GM06990 (cell line): ENCODE data around the gene IGFBP4.
A peak's percentile ranks its signal among the peaks of the same experiment; 100 is the strongest.

Experiments
- DNase-seq: peaks from one replicate; pipeline ENCODE4 v3.0.0-alpha.2; 2011; ENCODE audit not compliant: insufficient read length; ENCODE audit errors: extremely low read depth
- H3K27me3 ChIP-seq: replicated peaks from 2 replicates; pipeline ENCODE4 v1.6.0; 2011; ENCODE audit warnings: low read length; ENCODE audit not compliant: control insufficient read depth, insufficient read depth
- H3K36me3 ChIP-seq: 2 replicates; pipeline ENCODE4 v1.5.1; 2011; ENCODE audit warnings: low read length; ENCODE audit not compliant: control insufficient read depth, insufficient read depth
- H3K4me3 ChIP-seq: replicated peaks from 2 replicates; pipeline ENCODE4 v1.5.1; 2011; ENCODE audit warnings: low read depth, mild to moderate bottlenecking, control low read depth, low read length
- TF ChIP-seq, protein P1 (sequence below): IDR thresholded peaks from 2 replicates; pipeline ENCODE4 v1.5.1; 2011; ENCODE audit warnings: low read length, control low read depth, mild to moderate bottlenecking, inconsistent platforms; ENCODE audit not compliant: insufficient read depth, poor library complexity, severe bottlenecking

Gene IGFBP4

GRCh38 chr17:40417258-40417608 lies 26.0 kb upstream of the IGFBP4 start:
- H3K27me3 ChIP-seq: no peaks in the 10 kb centered on the region
- DNase-seq: no peak
- TF ChIP-seq, protein P1, sequence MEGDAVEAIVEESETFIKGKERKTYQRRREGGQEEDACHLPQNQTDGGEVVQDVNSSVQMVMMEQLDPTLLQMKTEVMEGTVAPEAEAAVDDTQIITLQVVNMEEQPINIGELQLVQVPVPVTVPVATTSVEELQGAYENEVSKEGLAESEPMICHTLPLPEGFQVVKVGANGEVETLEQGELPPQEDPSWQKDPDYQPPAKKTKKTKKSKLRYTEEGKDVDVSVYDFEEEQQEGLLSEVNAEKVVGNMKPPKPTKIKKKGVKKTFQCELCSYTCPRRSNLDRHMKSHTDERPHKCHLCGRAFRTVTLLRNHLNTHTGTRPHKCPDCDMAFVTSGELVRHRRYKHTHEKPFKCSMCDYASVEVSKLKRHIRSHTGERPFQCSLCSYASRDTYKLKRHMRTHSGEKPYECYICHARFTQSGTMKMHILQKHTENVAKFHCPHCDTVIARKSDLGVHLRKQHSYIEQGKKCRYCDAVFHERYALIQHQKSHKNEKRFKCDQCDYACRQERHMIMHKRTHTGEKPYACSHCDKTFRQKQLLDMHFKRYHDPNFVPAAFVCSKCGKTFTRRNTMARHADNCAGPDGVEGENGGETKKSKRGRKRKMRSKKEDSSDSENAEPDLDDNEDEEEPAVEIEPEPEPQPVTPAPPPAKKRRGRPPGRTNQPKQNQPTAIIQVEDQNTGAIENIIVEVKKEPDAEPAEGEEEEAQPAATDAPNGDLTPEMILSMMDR: peak; percentile 32

GRCh38 chr17:40417609-40418427 lies 25.4 kb upstream of the IGFBP4 start, which contains the start of gene TOP2A:
TSS of gene TOP2A (minus strand) at chr17:40417896. CDS start at chr17:40417791, 105 bp downstream.
- Histone ChIP-seq H3K27me3 (no peaks in the 10 kb centered on the region), H3K4me3 (peak within 1 kb of the TSS; percentile 80), H3K36me3 (no peaks in the 10 kb centered on the region)
- peak; percentile 92 for DNase-seq
- TF ChIP-seq, protein P1: no peak

More at GRCh38 chr17:40417258-40417608, 26.0 kb upstream of the IGFBP4 start:
- Histone ChIP-seq H3K4me3 (peak overlapping the region; percentile 80), H3K36me3 (no peaks in the 10 kb centered on the region)

DNA sequence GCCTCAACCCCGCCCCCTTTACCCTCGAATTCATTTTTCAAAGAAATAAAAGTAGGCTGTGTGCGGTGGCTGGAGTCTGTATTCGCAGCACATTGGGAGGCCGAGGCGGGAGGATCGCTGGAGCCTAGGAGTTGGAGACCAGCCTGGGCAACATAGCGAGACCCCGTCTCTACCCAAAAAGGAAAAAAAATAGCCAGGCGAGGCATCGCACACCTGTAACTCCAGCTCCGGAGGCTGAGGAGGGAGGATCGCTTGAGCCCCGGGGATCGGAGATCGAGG lies 24.9 kb upstream of the IGFBP4 start:
- Histone ChIP-seq H3K36me3 (no peaks in the 10 kb centered on the region), H3K4me3 (peak overlapping the region; percentile 80), H3K27me3 (no peaks in the 10 kb centered on the region)
- no peak for DNase-seq
- TF ChIP-seq, protein P1: no peak

DNA sequence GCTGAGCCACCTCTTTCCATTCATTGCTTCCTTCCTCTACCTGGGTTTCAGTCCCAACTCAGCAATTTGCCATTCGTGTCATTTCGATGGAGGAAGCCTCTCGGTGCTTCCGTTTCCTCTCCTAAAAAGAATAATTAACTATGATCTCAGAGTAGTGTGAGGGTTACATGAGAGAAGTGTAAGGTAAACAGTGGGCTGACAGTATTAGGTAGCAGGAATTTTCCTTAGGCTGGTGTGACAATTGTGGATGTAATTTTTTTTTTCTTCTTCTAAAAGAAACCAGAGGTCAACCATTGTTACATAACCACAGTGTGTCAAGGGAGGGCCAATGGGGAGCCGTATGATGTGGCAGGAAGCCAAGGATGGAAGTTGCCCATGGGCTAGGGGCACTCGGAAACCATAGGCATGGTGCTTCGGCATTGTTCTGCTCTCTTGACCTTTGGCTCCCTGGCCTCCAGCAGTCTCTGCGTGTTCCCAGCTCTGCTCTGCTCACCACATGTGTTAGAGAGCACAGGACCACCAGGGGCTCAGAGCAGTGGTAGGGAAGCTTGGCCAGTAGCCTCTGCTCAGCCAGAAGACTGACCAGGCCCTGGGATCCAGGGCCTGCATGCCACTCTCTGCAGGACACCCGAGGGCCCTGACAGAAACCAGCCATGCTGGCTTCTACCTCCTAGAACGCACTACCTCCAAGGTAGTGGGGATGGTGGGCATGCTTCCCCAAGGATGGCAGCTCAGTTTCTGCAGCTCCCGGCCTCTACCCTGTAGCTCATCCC lies 23.5 kb upstream of the IGFBP4 start:
- TF ChIP-seq, protein P1: no peak
- H3K27me3 ChIP-seq: no peaks in the 10 kb centered on the region
- no peak for DNase-seq

DNA sequence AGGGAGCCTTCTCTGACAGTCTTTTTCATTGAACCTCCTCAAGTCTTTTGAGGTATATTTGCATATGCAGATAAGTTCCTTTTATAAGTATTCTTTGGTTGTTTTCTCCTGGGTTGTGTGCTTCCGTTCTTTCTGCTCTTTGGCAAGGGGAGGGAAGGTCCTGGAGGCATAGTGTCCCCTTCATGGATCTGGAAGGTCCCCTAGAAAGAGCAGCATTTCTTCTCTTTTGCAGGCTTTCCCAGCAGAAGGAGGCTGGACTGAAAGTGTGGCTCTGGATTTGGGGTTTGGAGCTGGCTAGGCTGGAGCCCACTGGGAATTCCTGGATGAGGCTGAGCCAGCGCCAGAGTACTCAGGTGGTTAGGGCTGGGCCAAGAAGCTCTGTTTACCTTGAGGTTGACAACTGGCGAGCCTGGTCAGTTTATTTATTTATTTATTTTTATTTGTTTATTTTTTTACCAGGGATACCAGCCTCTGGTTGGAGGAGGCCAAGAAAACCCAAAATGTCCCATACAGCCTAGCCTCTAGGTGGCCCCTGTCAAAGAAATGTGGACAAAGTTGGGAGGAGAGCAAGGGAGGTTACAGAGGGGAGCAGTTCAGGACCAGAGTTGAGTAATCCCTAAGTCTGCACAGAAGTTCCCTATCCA lies 20.1 kb upstream of the IGFBP4 start:
- no peak overlapping the region for H3K4me3 ChIP-seq
- DNase-seq: no peak
- TF ChIP-seq, protein P1: peak; percentile 9

More for the DNA sequence above, 23.5 kb upstream of the IGFBP4 start:
- H3K36me3 ChIP-seq: no peaks in the 10 kb centered on the region
- H3K4me3 ChIP-seq: no peak overlapping the region

More for the DNA sequence above, 20.1 kb upstream of the IGFBP4 start:
- Histone ChIP-seq H3K36me3 (no peaks in the 10 kb centered on the region), H3K27me3 (no peaks in the 10 kb centered on the region)
